Measurements from ENCODE around the gene LPP.

DNA sequence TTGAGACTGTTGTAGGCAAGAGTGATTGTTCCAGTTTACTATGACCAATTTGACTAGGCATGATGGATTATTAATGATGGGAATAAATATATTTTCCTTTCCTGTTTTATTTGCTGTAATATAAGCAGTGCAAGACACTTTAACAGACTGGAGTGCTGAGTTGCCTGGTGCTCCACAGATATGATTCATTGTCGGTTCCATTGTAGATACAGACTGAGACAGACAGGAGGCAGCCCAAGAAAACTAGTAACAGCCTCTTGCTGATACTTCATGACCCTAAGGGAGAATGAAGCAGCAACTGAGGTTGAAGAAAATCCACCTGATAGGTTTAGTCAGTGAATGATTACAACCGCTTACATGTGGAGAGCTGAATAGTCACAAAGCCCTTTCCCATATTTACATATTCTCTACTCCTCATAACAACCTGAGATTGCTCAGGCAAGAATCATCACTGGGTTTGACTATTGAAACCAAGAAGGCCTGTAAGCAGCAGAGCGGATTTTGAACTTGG lies 782.7 kb downstream of the LPP start:
- TF ChIP-seq, protein P1, sequence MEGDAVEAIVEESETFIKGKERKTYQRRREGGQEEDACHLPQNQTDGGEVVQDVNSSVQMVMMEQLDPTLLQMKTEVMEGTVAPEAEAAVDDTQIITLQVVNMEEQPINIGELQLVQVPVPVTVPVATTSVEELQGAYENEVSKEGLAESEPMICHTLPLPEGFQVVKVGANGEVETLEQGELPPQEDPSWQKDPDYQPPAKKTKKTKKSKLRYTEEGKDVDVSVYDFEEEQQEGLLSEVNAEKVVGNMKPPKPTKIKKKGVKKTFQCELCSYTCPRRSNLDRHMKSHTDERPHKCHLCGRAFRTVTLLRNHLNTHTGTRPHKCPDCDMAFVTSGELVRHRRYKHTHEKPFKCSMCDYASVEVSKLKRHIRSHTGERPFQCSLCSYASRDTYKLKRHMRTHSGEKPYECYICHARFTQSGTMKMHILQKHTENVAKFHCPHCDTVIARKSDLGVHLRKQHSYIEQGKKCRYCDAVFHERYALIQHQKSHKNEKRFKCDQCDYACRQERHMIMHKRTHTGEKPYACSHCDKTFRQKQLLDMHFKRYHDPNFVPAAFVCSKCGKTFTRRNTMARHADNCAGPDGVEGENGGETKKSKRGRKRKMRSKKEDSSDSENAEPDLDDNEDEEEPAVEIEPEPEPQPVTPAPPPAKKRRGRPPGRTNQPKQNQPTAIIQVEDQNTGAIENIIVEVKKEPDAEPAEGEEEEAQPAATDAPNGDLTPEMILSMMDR (IDR thresholded peaks at IDR 0.05; ENCODE audit: low read length): no peak
- TF ChIP-seq EZH2 (optimal IDR thresholded peaks at IDR 0.05; ENCODE audit: low read depth, low read length): no peak
- TF ChIP-seq EZH2phosphoT487 (IDR thresholded peaks at IDR 0.05; ENCODE audit: low read length): no peak

Measured in MM.1S (cell line).